ENCODE results near the gene STMN1.

STMN1 gene

DNA sequence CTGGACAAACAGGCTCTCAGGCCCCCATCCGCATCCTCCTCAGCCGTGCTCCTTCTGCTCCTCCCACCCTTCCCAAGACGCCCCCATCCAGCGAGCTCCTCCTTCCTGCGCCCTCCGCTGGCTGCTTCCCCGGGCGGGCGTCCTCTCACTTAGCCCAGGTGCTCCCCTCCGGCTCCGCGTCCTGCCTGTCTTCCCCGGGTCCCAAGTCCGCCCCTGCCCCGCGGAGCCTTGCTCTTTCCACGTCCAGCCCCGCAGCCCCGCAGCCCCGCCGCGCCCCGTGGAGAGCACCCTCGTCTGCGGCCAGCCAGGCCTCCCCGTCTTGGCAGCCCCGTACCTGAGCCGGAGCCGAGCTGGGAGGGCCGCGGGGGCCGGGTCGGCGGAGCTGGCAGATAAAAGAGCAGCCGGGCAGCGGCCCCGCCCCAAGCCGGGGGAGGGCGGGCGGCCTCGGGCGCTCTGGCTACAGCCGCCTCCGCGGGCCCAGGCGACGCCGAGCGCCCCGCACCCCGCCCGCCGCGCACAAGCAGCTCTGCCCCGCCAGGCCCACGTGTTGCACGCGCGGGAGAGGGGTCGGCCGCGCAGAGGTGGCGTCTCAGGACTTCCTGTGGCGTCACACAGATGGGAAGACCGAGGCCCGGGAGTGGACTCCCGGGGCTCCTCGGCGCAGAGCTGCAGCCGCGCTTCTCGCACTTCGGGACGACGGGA, 30.9 kb downstream of the STMN1 start, which contains the start of gene PAQR7:
Gene PAQR7, minus strand, starts transcription at position 555 of the 702 bp plus-strand sequence. CDS start 11,869 bp downstream, outside the sequence.
- TF ChIP-seq CTCF (conservative IDR thresholded peaks at IDR 0.05; ENCODE audit: low read depth, low read length) = no peak
- peak within 1 kb of the TSS; percentile 61 for H3K4me3 ChIP-seq (ENCODE audit: low read depth, low read length)

DNA sequence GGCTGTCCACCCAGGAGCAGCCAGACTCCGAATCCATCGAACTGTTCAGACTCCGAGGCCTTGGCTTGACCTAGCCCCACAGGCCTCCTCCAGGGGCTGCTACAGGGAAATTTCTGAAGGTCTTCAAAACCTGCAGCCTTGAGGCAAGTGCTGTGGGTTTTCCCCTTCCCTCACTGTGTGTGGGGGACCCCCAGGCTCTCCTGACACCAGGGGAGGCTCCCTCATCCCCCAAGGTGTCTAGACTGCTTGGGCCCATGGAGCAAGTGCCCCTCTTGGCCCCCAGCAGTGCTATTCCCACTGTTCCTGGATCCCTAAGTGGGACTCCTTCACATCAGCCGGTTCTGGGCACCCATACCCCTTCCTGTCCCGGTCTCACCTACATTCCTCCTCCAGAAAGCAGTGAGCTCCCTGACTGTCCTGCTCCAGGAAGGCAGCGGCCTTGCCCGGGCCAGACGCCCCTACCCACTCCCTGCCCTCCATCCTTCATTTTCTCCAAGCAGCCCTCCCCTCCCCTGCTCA, 31.5 kb downstream of the STMN1 start:
- DNase-seq (ENCODE audit: low read depth) = no peak
- H3K4me3 ChIP-seq (ENCODE audit: low read depth, low read length) = peak overlapping the region; percentile 61
- no peak for TF ChIP-seq CTCF (conservative IDR thresholded peaks at IDR 0.05; ENCODE audit: low read depth, low read length)

More for the DNA sequence above, 30.9 kb downstream of the STMN1 start, which contains the start of gene PAQR7:
- DNase-seq (ENCODE audit: low read depth) = peak; percentile 62

- peak overlapping the region; percentile 61 for H3K4me3 ChIP-seq (ENCODE audit: low read depth, low read length)
- TF ChIP-seq CTCF (conservative IDR thresholded peaks at IDR 0.05; ENCODE audit: low read depth, low read length) = no peak
- no peak for DNase-seq (ENCODE audit: low read depth)
Observed at GRCh38 chr1:25874209-25874608, 32.0 kb downstream of the STMN1 start.

DNA sequence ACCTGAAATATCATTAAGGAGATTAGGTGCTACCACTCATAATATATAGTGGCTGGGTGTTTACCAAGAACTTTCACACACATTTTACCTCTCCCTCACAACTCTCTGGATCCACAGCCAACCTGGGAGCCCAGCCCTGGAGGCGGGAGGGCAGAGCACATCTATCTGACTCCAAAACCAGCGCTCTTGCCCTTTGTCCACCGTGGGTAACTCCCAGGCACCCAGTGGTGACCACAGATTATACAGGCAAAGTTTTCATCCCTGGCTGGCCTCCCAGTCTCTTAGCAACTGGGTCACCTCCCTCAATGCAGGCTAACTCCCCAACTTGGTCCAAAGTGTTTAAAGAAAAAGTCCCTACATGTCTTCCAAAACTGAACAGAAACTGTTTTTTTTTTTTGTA, 33.1 kb downstream of the STMN1 start:
- DNase-seq (ENCODE audit: low read depth) = peak; percentile 29
- no peak overlapping the region for H3K4me3 ChIP-seq (ENCODE audit: low read depth, low read length)
- TF ChIP-seq CTCF (conservative IDR thresholded peaks at IDR 0.05; ENCODE audit: low read depth, low read length) = no peak

- no peak overlapping the region for H3K4me3 ChIP-seq (ENCODE audit: low read depth, low read length)
- TF ChIP-seq CTCF (conservative IDR thresholded peaks at IDR 0.05; ENCODE audit: low read depth, low read length) = no peak
- DNase-seq (ENCODE audit: low read depth) = no peak
Observed at GRCh38 chr1:25872713-25873112, 33.5 kb downstream of the STMN1 start.

DNA sequence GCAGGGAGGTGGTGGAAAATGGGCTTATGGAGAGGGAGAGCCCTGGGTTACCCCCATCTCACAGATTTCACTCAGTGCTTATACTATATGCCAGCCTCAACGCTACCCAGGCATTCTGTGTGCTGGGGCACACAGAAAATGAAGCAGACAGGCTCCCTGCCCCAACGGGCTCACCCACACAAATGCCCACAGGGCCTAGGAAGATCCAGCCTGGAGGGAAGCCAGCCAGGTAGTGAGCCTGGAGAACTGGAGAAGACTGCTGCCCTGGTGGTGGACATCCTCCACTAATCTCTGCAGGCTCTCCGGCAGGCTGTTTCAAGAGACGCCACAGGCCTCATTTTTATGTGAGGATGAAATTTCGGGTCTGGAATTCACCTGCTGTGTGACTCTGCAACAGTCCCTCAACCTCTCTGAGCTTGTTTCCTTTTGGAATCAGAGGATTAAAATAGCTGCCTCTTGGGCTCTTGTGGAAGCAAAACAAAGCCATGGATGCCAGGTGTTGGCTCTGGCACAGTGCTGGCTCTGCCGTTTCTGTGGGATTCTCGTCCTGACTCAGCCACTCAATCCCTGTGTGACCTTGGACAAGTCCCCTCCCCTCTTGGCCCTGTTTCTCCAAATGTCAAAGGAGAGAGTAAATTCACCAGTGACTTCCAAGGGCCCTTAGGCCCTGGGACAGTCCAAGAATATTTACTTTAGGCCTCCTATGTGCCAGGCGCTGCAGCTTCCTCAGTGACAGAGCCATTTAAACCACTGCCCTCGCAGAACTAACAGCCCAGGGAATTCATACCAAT, 34.3 kb downstream of the STMN1 start:
- TF ChIP-seq CTCF (conservative IDR thresholded peaks at IDR 0.05; ENCODE audit: low read depth, low read length) = no peak
- H3K4me3 ChIP-seq (ENCODE audit: low read depth, low read length) = no peak overlapping the region
- DNase-seq (ENCODE audit: low read depth) = no peak

All from choroid plexus epithelial cell (primary cell).